Measurements from ENCODE around the gene WNT10A.

WNT10A gene

GRCh38 chr2:218880859-218881594 is 375 bp downstream of the WNT10A start:
- Histone ChIP-seq H3K4me1 (ENCODE audit: control insufficient read depth, insufficient read depth, low read length) (peaks cover 3% of the 10 kb centered on the region), H3K4me3 (ENCODE audit: low read length) (no peak overlapping the region), H3K9me3 (ENCODE audit: control insufficient read depth, low read length) (no peaks in the 10 kb centered on the region), H3K27me3 (replicated peaks; ENCODE audit: control insufficient read depth, insufficient read depth, low read length) (peaks cover 73% of the 10 kb centered on the region), H3K36me3 (ENCODE audit: control insufficient read depth, insufficient read depth, low read length, severe bottlenecking) (no peaks in the 10 kb centered on the region), H3K9ac (ENCODE audit: low read length) (no peak overlapping the region)
- DNase-seq (ENCODE audit: low read depth): no peak

- H3K9me3 ChIP-seq (ENCODE audit: control insufficient read depth, low read length): no peaks in the 10 kb centered on the region
- DNase-seq (ENCODE audit: low read depth): no peak
- no peak overlapping the region for H3K4me3 ChIP-seq (ENCODE audit: low read length)
- peaks cover 70% of the 10 kb centered on the region for H3K27me3 ChIP-seq (replicated peaks; ENCODE audit: control insufficient read depth, insufficient read depth, low read length)
- H3K36me3 ChIP-seq (ENCODE audit: control insufficient read depth, insufficient read depth, low read length, severe bottlenecking): no peaks in the 10 kb centered on the region
- peaks cover 3% of the 10 kb centered on the region for H3K4me1 ChIP-seq (ENCODE audit: control insufficient read depth, insufficient read depth, low read length)
- no peak overlapping the region for H3K9ac ChIP-seq (ENCODE audit: low read length)
Measured at GRCh38 chr2:218881744-218882460, 1.2 kb downstream of the WNT10A start.

GRCh38 chr2:218882461-218882816 is 1.8 kb downstream of the WNT10A start:
- H3K36me3 ChIP-seq (ENCODE audit: control insufficient read depth, insufficient read depth, low read length, severe bottlenecking): no peaks in the 10 kb centered on the region
- H3K27me3 ChIP-seq (replicated peaks; ENCODE audit: control insufficient read depth, insufficient read depth, low read length): peaks cover 68% of the 10 kb centered on the region
- H3K9me3 ChIP-seq (ENCODE audit: control insufficient read depth, low read length): no peaks in the 10 kb centered on the region
- H3K9ac ChIP-seq (ENCODE audit: low read length): no peak overlapping the region
- peaks cover 3% of the 10 kb centered on the region for H3K4me1 ChIP-seq (ENCODE audit: control insufficient read depth, insufficient read depth, low read length)
- no peak overlapping the region for H3K4me3 ChIP-seq (ENCODE audit: low read length)
- no peak for DNase-seq (ENCODE audit: low read depth)

- Histone ChIP-seq H3K9ac (ENCODE audit: low read length) (no peak overlapping the region), H3K36me3 (ENCODE audit: control insufficient read depth, insufficient read depth, low read length, severe bottlenecking) (no peaks in the 10 kb centered on the region), H3K27me3 (replicated peaks; ENCODE audit: control insufficient read depth, insufficient read depth, low read length) (peaks cover 68% of the 10 kb centered on the region), H3K4me3 (ENCODE audit: low read length) (no peak overlapping the region), H3K4me1 (ENCODE audit: control insufficient read depth, insufficient read depth, low read length) (peaks cover 3% of the 10 kb centered on the region), H3K9me3 (ENCODE audit: control insufficient read depth, low read length) (no peaks in the 10 kb centered on the region)
- no peak for DNase-seq (ENCODE audit: low read depth)
Measured at GRCh38 chr2:218882866-218883366, 2.3 kb downstream of the WNT10A start.

GRCh38 chr2:218883491-218884490 is 3.1 kb downstream of the WNT10A start:
- no peak overlapping the region for H3K9ac ChIP-seq (ENCODE audit: low read length)
- peaks cover 59% of the 10 kb centered on the region for H3K27me3 ChIP-seq (replicated peaks; ENCODE audit: control insufficient read depth, insufficient read depth, low read length)
- H3K9me3 ChIP-seq (ENCODE audit: control insufficient read depth, low read length): no peaks in the 10 kb centered on the region
- peak; percentile 71 for DNase-seq (ENCODE audit: low read depth)
- H3K4me1 ChIP-seq (ENCODE audit: control insufficient read depth, insufficient read depth, low read length): peaks cover 3% of the 10 kb centered on the region
- peak overlapping the region; percentile 44 for H3K4me3 ChIP-seq (ENCODE audit: low read length)
- no peaks in the 10 kb centered on the region for H3K36me3 ChIP-seq (ENCODE audit: control insufficient read depth, insufficient read depth, low read length, severe bottlenecking)

GRCh38 chr2:218884519-218884918 is 3.9 kb downstream of the WNT10A start:
- H3K27me3 ChIP-seq (replicated peaks; ENCODE audit: control insufficient read depth, insufficient read depth, low read length): peaks cover 54% of the 10 kb centered on the region
- no peak for DNase-seq (ENCODE audit: low read depth)
- no peaks in the 10 kb centered on the region for H3K36me3 ChIP-seq (ENCODE audit: control insufficient read depth, insufficient read depth, low read length, severe bottlenecking)
- no peak overlapping the region for H3K9ac ChIP-seq (ENCODE audit: low read length)
- peaks cover 3% of the 10 kb centered on the region for H3K4me1 ChIP-seq (ENCODE audit: control insufficient read depth, insufficient read depth, low read length)
- no peak overlapping the region for H3K4me3 ChIP-seq (ENCODE audit: low read length)
- H3K9me3 ChIP-seq (ENCODE audit: control insufficient read depth, low read length): peaks cover 2% of the 10 kb centered on the region

GRCh38 chr2:218885981-218886947 is 5.6 kb downstream of the WNT10A start:
- Histone ChIP-seq H3K27me3 (replicated peaks; ENCODE audit: control insufficient read depth, insufficient read depth, low read length) (peaks cover 53% of the 10 kb centered on the region), H3K9ac (ENCODE audit: low read length) (no peak overlapping the region), H3K4me3 (ENCODE audit: low read length) (no peak overlapping the region), H3K4me1 (ENCODE audit: control insufficient read depth, insufficient read depth, low read length) (no peaks in the 10 kb centered on the region), H3K36me3 (ENCODE audit: control insufficient read depth, insufficient read depth, low read length, severe bottlenecking) (no peaks in the 10 kb centered on the region), H3K9me3 (ENCODE audit: control insufficient read depth, low read length) (peaks cover 4% of the 10 kb centered on the region)
- no peak for DNase-seq (ENCODE audit: low read depth)

- H3K9ac ChIP-seq (ENCODE audit: low read length): no peak overlapping the region
- DNase-seq (ENCODE audit: low read depth): no peak
- peaks cover 51% of the 10 kb centered on the region for H3K27me3 ChIP-seq (replicated peaks; ENCODE audit: control insufficient read depth, insufficient read depth, low read length)
- H3K4me3 ChIP-seq (ENCODE audit: low read length): no peak overlapping the region
- no peaks in the 10 kb centered on the region for H3K4me1 ChIP-seq (ENCODE audit: control insufficient read depth, insufficient read depth, low read length)
- H3K36me3 ChIP-seq (ENCODE audit: control insufficient read depth, insufficient read depth, low read length, severe bottlenecking): no peaks in the 10 kb centered on the region
- peaks cover 4% of the 10 kb centered on the region for H3K9me3 ChIP-seq (ENCODE audit: control insufficient read depth, low read length)
Measured at GRCh38 chr2:218887079-218887478, 6.4 kb downstream of the WNT10A start.

GRCh38 chr2:218888341-218888740 is 7.7 kb downstream of the WNT10A start:
- Histone ChIP-seq H3K36me3 (ENCODE audit: control insufficient read depth, insufficient read depth, low read length, severe bottlenecking) (no peaks in the 10 kb centered on the region), H3K4me1 (ENCODE audit: control insufficient read depth, insufficient read depth, low read length) (peaks cover 3% of the 10 kb centered on the region), H3K9ac (ENCODE audit: low read length) (no peak overlapping the region), H3K9me3 (ENCODE audit: control insufficient read depth, low read length) (peaks cover 4% of the 10 kb centered on the region), H3K4me3 (ENCODE audit: low read length) (no peak overlapping the region), H3K27me3 (replicated peaks; ENCODE audit: control insufficient read depth, insufficient read depth, low read length) (peaks cover 50% of the 10 kb centered on the region)
- no peak for DNase-seq (ENCODE audit: low read depth)

- Histone ChIP-seq H3K9me3 (ENCODE audit: control insufficient read depth, low read length) (peaks cover 4% of the 10 kb centered on the region), H3K4me3 (ENCODE audit: low read length) (no peak overlapping the region), H3K4me1 (ENCODE audit: control insufficient read depth, insufficient read depth, low read length) (peaks cover 3% of the 10 kb centered on the region), H3K36me3 (ENCODE audit: control insufficient read depth, insufficient read depth, low read length, severe bottlenecking) (no peaks in the 10 kb centered on the region), H3K9ac (ENCODE audit: low read length) (no peak overlapping the region), H3K27me3 (replicated peaks; ENCODE audit: control insufficient read depth, insufficient read depth, low read length) (peaks cover 59% of the 10 kb centered on the region)
- no peak for DNase-seq (ENCODE audit: low read depth)
Measured at GRCh38 chr2:218889937-218890336, 9.3 kb downstream of the WNT10A start.
